RWPE1 (cell line): ENCODE measurements around the gene CHL1.

Source experiments
- CTCF ChIA-PET: fragments of 350-600 bp; sonication (Branson Sonifier 250); formaldehyde crosslinking; extraction: SDS; loops from one replicate; lab custom pipeline; 2021; lab: Yijun Ruan, JAX
- POLR2A ChIA-PET: fragments of 400-600 bp; formaldehyde crosslinking; extraction: SDS; loops from one replicate; lab custom pipeline; 2020; ENCODE audit warnings: antibody characterized with exemption; ENCODE audit not compliant: low non-redundant PET; lab: Yijun Ruan, JAX
- DNase-seq: peaks from one replicate; pipeline ENCODE4 v3.0.0; 2012; ENCODE audit warnings: low spot score
- H3K27ac ChIP-seq: fragments of 450-650 bp; 2 replicates; pipeline ENCODE4 v1.5.1; 2017
- TF ChIP-seq, protein P1 (sequence below): fragments of 450-650 bp; conservative IDR thresholded peaks from 2 replicates; pipeline ENCODE4 v1.5.1; 2017; ENCODE audit warnings: low read depth, mild to moderate bottlenecking

The CHL1 gene

DNA sequence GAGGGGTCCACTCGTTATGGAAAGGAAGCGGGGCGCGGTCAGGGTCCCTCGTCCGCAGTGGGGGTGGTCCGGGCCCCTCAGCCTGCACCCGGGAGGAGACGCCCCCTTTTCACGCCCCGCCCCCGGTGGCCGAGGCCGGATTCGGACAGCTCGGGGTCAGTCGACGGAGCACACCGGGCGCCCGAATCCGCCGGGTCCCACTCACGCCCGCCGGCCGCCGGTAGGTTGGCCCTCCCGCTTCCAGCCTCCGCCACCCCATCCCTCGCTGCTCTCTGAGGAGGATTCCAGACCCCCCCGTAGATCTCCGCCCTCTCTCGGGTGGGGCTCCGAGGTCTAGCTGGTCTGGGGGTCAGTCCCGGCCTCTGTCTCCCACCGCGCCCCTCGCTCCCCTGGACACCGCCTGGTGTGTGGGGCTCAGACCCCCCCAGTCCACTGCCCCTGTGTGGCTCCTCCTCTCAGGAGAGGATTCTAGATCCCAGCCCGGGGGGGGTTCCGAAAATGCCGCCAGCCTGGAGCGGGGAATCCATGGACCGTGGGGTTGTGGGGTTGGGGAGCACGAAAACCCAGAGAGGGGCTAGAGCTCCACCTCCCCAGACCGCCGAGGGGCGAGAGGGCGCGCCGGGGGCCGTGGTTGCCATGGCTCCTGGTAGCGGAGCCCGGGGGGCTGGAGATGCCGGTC, 725 bp downstream of the CHL1 start:
- H3K27ac ChIP-seq, result no peak overlapping the region
- TF ChIP-seq, protein P1, sequence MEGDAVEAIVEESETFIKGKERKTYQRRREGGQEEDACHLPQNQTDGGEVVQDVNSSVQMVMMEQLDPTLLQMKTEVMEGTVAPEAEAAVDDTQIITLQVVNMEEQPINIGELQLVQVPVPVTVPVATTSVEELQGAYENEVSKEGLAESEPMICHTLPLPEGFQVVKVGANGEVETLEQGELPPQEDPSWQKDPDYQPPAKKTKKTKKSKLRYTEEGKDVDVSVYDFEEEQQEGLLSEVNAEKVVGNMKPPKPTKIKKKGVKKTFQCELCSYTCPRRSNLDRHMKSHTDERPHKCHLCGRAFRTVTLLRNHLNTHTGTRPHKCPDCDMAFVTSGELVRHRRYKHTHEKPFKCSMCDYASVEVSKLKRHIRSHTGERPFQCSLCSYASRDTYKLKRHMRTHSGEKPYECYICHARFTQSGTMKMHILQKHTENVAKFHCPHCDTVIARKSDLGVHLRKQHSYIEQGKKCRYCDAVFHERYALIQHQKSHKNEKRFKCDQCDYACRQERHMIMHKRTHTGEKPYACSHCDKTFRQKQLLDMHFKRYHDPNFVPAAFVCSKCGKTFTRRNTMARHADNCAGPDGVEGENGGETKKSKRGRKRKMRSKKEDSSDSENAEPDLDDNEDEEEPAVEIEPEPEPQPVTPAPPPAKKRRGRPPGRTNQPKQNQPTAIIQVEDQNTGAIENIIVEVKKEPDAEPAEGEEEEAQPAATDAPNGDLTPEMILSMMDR, result no peak
- ChIA-PET POLR2A (no interaction called here), CTCF (no interaction called here)
- no peak for DNase-seq

DNA sequence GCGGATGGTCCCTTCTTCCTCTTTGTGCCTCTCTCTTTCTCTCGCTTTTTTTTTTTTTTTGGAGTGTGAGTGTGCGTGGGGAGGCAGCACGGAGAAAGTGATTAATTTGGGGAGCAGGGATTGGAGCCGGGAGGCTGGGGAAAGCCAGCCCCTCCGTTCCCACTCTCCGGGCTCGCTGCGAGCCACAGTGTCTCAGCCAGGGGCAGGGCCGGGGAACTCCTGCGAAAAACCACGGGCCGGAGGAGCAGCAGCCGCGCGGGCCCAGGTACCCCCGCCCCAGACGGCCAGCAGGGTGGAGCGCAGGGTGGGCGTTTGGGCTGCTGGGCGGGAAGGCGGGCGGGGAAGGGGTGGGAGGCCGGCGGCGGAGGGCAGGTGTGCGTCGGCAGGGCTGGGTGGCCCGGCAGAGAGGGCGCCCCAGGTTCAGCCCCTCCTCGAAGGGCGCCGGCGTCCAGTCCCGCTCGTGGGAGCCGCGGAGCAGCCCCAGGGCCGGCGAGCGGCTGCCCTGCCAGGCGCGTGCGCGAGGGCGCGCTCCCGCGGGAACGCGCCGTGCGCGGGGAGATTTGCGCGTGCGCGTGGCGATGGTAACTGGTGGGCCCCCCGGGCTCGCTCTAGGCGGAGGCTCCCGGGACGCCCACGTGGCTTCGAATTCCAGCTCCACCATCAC, 1.4 kb downstream of the CHL1 start:
- DNase-seq, result no peak
- ChIA-PET CTCF (no interaction called here), POLR2A (no interaction called here)
- H3K27ac ChIP-seq, result no peak overlapping the region
- TF ChIP-seq, protein P1, result no peak

DNA sequence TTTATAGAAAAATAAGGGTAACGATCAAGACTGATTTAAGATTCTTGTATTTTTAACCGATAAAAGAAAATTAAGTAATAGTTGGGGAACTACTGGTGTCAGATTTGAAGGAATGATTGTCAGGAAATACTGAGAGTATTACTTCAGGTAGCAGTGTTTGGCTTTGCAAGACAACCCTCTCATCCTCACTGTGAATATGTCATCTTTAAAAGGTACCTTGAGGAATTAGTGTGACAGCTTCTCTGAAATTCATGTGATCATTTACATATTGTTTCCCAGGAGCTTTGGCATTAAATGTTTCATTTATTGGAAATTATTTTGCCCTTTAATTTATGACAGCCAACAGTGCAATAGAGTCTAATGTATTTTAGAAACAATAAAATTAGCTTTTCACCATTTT, 3.3 kb downstream of the CHL1 start:
- TF ChIP-seq, protein P1, result no peak
- ChIA-PET POLR2A (no interaction called here), CTCF (no interaction called here)
- DNase-seq, result no peak
- H3K27ac ChIP-seq, result no peak overlapping the region

DNA sequence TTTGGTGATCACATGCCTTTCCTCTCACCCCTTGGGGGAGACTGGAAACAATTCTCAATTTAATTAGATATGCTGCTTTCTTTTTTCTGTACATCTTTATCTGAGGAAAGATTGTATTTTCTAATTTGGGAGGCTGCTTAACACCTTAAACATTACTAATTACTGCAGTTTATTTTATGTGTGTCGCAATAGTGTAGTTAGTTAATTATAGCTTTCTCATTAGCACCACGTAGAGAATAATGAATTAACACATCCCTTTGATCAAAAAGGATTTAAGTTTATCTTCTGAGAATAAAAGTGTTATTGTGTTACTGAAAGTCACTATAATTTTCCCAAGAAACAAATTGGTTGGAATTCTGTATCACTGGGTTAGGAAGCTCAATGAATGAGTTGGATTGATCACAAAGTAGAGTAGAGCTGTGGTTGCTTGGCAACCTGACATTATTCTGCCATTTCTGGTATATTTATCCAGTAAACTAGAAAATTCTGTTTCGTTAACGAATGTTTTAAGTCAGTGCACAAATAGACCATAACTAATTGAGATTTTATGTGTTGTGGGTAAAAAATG, 4.3 kb downstream of the CHL1 start:
- ChIA-PET POLR2A (no interaction called here), CTCF (no interaction called here)
- TF ChIP-seq, protein P1, result no peak
- no peak overlapping the region for H3K27ac ChIP-seq
- no peak for DNase-seq

DNA sequence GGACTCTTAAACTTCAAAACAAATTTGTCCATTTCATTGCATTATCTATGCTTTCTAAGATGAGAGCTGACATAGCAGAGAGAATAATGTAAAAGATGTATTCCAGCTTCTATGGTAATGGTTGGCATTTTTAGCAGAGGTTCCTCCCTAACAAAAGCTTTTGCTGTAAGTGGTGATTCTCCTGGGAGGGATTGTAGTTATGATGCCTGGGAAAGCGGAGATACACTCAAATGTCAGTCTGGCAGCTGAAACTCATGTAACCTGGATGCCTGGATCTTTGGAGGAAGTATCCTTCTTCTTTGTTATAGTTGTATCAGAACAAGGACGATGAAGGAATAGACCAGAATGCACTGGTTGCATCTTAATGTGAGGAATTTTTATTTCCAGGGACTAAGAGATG, 7.5 kb downstream of the CHL1 start:
- TF ChIP-seq, protein P1, result no peak
- DNase-seq, result no peak
- POLR2A ChIA-PET, result no interaction called here
- H3K27ac ChIP-seq, result no peak overlapping the region
- CTCF ChIA-PET, result no interaction called here

DNA sequence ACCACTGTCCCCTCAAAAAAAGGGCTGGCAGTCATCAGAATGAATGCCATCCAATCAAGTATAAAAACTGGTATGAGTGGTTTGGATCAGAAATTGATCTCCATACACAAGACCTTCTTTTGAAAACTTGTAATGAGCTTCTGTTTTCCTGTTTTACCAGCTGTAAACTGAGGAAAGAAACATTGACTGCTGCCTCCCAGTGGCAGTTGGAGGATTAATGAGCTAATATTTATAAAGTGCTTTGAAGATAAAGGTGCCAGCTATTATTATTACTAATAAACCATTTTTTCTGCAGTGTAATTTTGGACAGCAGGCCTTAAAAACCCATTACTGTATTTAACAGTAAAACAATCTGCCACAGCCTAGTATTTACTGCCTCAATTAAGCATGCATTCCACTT, 11.4 kb downstream of the CHL1 start:
- TF ChIP-seq, protein P1, result no peak
- ChIA-PET CTCF (no interaction called here), POLR2A (no interaction called here)

More for the DNA sequence above, 11.4 kb downstream of the CHL1 start:
- no peak overlapping the region for H3K27ac ChIP-seq
- no peak for DNase-seq
